Glomerular endothelial cell (primary cell): Measurements from ENCODE around the gene LANCL1. TPM values are rescaled to one million over a fixed set of nuclear protein-coding genes. Genes with fewer than 3 reads are reported as not detected.
A peak's percentile ranks its signal among the peaks of the same experiment; 100 is the strongest.

Source experiments
- DNase-seq: peaks from one replicate; pipeline ENCODE4 v3.0.0-alpha.2; 2011; ENCODE audit warnings: low read depth, low spot score; ENCODE audit errors: extremely low read depth
- total RNA-seq: library from RNA; depleted of rRNA; stranded (reverse); fragments of >200 nt; gene quantifications from 2 replicates; pipeline ENCODE4 v1.2.3, GENCODE V29; 2015

The LANCL1 gene
- total RNA-seq, 1 donor from 2014 or later: 27.8 TPM

DNA sequence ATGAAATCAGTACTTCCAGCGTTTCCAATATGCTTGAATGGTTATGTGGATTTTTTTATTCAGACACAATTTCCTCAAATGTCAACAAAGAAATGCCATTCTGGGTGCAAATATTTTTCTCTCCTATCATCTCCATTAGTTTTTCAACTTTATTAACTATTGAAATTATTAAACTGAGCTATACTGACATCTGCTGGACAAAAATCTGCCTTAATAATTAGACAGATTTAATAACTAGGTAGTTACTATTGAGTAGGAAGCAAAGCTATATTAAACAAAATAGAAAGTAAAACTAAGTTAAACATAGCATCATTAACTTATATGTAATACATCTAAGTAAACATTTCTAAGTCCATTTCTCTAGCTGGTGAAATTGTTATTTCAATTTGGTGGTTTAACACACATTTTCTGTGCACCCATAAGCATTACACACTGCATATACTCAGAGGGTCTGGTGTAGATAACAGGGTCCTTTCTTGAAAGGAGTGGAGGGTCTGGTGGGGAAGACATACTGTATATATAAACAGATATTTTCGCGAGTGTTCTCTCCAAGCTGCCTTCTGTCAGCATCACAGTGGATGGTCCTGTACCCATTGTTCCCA is 77.0 kb downstream of the LANCL1 start:
- DNase-seq: peak; percentile 7

GRCh38 chr2:210392469-210392881 is 84.1 kb downstream of the LANCL1 start:
- no peak for DNase-seq

DNA sequence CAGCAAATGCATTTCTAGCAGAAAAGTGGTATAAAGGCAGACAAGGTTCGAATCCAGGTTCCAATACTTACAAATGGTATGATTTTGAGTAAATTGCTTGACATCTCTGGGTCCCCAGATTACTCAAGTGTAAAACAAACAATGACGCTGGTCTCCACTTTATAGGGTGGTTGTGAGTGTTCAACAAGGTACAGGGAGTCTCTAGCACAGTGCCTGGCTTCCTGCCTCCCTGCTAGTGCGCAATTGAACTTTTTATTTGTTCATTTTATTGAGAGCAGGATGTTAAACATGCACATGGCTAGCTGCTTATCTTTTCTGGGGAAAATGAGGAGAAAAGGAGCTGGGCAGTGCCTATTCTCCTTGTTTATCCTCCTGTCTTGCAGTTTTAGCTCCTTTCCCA is 86.7 kb downstream of the LANCL1 start:
- no peak for DNase-seq

- no peak for DNase-seq
These were observed 88.4 kb downstream of the LANCL1 start for GRCh38 chr2:210388148-210388547.

DNA sequence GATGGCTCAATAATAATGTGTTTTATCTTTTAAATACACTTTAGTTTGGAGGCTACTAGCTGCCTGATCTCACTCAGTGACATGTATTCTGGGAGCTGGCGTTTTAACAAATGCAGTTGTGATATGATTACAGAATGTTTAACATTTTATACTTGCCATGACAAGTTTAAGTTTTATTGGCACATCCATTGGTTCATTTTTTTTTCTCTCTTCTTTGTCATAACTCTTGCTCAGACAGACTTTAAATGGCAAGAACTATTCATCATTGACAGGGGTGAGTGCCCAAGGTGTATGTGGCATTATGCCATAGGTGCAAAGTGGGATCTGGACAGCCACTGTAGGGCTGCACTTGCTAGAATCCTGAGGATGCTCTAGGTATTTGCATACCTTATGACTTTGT is 89.5 kb downstream of the LANCL1 start:
- no peak for DNase-seq

Other genes with a start within 250 kb of the LANCL1 start
- not detected in 2 replicates for gene MYL1, start 161.6 kb downstream of the LANCL1 start, total RNA-seq
- 0.34 and 0.53 TPM in 2 replicates for gene CPS1, start 79.8 kb upstream of the LANCL1 start, total RNA-seq